Suprapubic skin (tissue), 4 donors: Measurements from ENCODE around the gene ZNF784. TPM values are rescaled to one million over a fixed set of nuclear protein-coding genes. Genes with fewer than 3 reads are reported as not detected.

ENCODE experiments used
- DNase-seq, 2 donors: peaks; one replicate each; pipeline ENCODE4 v3.0.0-alpha.2; 2019; ENCODE audit warnings: low spot score in 2 of 2
- H3K27ac ChIP-seq: fragments of 200-600 bp; sonication (generic); one replicate; pipeline ENCODE4 v1.5.1; 2019
- H3K27me3 ChIP-seq: fragments of 200-600 bp; sonication (generic); one replicate; pipeline ENCODE4 v1.5.1; 2019
- H3K36me3 ChIP-seq: fragments of 200-600 bp; sonication (generic); one replicate; pipeline ENCODE4 v1.5.1; 2019
- H3K4me1 ChIP-seq: fragments of 200-600 bp; sonication (generic); one replicate; pipeline ENCODE4 v1.5.1; 2019
- H3K4me3 ChIP-seq: fragments of 200-600 bp; sonication (generic); one replicate; pipeline ENCODE4 v1.5.1; 2019; ENCODE audit warnings: mild to moderate bottlenecking
- H3K9me3 ChIP-seq: fragments of 200-600 bp; sonication (generic); one replicate; pipeline ENCODE4 v1.5.1; 2019
- CTCF ChIP-seq, 2 donors: fragments of 200-600 bp in 1 of 2; fragments of 450-650 bp in 1 of 2; sonication (generic) in 1 of 2; IDR thresholded peaks; one replicate each; pipeline ENCODE4 v1.5.1; 2016 to 2019; ENCODE audit warnings: antibody characterized with exemption in 2 of 2, mild to moderate bottlenecking in 1 of 2, moderate library complexity in 1 of 2
- EP300 ChIP-seq: sonication (generic); formaldehyde crosslinking; IDR thresholded peaks from one replicate; pipeline ENCODE4 v1.6.1; 2017; ENCODE audit warnings: antibody characterized with exemption
- POLR2A ChIP-seq, 2 donors: fragments of 450-650 bp; IDR thresholded peaks; one replicate each; pipeline ENCODE4 v1.6.1; 2017; ENCODE audit warnings: antibody characterized with exemption in 2 of 2, mild to moderate bottlenecking in 2 of 2, moderate library complexity in 2 of 2
- POLR2AphosphoS5 ChIP-seq, 3 donors: sonication (generic); formaldehyde crosslinking; IDR thresholded peaks; one replicate each; pipeline ENCODE4 v1.6.1; 2017; ENCODE audit warnings: antibody characterized with exemption in 3 of 3
- WGBS: methylation state at CpG from one replicate; pipeline ENCODE4 v1.1.5; 2018; 5-methylcytosine and 5-hydroxymethylcytosine counted together
- total RNA-seq, 4 donors: library from RNA; depleted of rRNA; stranded (reverse); fragments of >200 nt; gene quantifications; one replicate each; pipeline ENCODE4 v1.1.0, GENCODE V29; 2016

ZNF784 gene
- total RNA-seq, 4 donors from 2014 or later, result 4.3 to 8.0 (median 6.5) TPM

DNA sequence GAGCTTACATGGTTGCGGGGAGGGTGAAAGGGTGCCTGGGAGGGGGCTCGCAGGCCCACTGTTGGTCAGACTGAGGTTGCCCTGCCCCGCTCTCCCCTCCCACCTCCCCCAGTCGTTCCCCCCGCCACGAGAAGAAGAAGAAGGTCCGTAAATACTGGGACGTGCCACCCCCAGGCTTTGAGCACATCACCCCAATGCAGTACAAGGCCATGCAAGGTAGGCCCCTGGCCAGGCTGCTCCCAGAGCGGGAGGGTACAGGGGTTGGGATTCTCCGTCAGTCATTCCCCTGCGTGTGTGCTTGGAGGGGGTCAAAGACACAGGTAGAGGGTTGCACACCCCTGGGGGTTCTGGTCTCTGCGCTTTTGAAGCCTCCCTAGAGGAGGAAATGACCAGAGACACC lies 36.0 kb upstream of the ZNF784 start:
- no peaks in the 10 kb centered on the region for H3K27me3 ChIP-seq
- 80% methylated on average over 10 of the region's 12 CpGs for WGBS

DNA sequence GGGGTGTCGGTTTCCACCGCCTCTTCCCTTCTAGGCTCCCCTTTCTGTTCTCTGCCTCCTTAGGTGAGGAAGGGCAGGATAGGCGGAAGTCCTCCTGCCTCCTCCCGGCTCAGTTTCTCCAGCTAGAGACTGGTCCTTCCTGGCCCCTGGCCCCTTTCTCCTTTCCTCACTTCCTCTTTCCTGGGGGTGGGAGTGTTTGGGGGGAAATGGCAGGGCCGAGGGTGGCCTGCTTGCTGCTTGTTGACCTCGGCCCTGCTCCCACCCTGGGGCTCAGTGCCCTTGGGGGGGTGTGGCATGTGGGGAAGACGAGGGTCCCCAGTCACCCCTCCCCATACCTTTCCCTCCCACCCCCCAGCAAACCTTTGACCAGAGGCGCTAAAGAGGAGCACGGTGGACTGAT lies 35.5 kb upstream of the ZNF784 start:
- H3K36me3 ChIP-seq, result peaks cover 59% of the 10 kb centered on the region
- WGBS, result 70% methylated on average over 9 of the region's 9 CpGs
- TF ChIP-seq POLR2AphosphoS5 (IDR thresholded peaks at IDR 0.05) (no peak), CTCF (IDR thresholded peaks at IDR 0.05) (no peak), POLR2A (IDR thresholded peaks at IDR 0.05) (no peak), EP300 (no peak)
- no peak overlapping the region for H3K27ac ChIP-seq
- H3K27me3 ChIP-seq, result no peaks in the 10 kb centered on the region
- peaks cover 50% of the 10 kb centered on the region for H3K4me1 ChIP-seq
- no peak for DNase-seq
- H3K9me3 ChIP-seq, result no peaks in the 10 kb centered on the region
- no peak overlapping the region for H3K4me3 ChIP-seq

More for the DNA sequence above, 36.0 kb upstream of the ZNF784 start:
- H3K36me3 ChIP-seq, result peaks cover 63% of the 10 kb centered on the region
- no peak overlapping the region for H3K27ac ChIP-seq
- DNase-seq, result no peak
- no peak overlapping the region for H3K4me3 ChIP-seq
- H3K9me3 ChIP-seq, result no peaks in the 10 kb centered on the region
- no peak for TF ChIP-seq POLR2AphosphoS5 (IDR thresholded peaks at IDR 0.05)
- TF ChIP-seq EP300, result no peak
- TF ChIP-seq CTCF (IDR thresholded peaks at IDR 0.05), result no peak
- TF ChIP-seq POLR2A (IDR thresholded peaks at IDR 0.05), result no peak
- H3K4me1 ChIP-seq, result peaks cover 50% of the 10 kb centered on the region

DNA sequence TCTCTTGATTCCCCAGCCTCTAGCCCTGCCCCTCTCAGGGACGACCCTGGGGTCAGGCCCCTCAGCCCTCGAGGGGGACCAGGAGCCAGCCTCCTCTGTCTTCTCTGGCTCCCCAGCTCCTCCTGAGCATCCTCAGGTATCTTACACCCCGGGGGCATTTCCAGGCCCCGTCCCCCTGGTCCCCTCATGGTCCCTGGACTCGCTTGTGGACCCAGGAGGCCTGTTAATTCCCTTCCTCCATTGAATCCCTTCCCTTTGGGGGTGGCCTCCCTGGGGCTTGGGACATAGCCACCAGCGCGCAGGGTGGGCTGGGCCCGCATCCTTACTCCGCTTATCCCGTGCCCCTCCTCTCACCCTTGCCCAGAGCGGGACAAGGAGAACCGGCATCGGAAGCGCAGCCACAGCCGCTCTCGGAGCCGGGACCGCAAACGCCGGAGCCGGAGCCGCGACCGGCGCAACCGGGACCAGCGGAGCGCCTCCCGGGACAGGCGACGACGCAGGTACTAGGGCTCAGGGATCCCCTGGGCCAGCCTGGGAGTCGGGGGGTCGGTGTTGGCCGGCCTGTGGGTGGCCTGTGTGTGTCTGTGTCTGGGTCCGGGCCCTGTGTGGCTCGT lies 34.6 kb upstream of the ZNF784 start:
- DNase-seq, result no peak
- WGBS, result 92% methylated on average over 23 of the region's 37 CpGs

GRCh38 chr19:55656988-55657747 lies 32.8 kb upstream of the ZNF784 start:
- no peak for TF ChIP-seq CTCF (IDR thresholded peaks at IDR 0.05)
- no peak for TF ChIP-seq POLR2A (IDR thresholded peaks at IDR 0.05)
- TF ChIP-seq EP300, result no peak
- TF ChIP-seq POLR2AphosphoS5 (IDR thresholded peaks at IDR 0.05), result no peak
- H3K9me3 ChIP-seq, result no peaks in the 10 kb centered on the region
- DNase-seq, result no peak
- no peaks in the 10 kb centered on the region for H3K27me3 ChIP-seq
- H3K27ac ChIP-seq, result no peak overlapping the region
- peaks cover 32% of the 10 kb centered on the region for H3K36me3 ChIP-seq
- peak overlapping the region; percentile 87 for H3K4me3 ChIP-seq
- 37% methylated on average over 17 of the region's 18 CpGs for WGBS
- peaks cover 59% of the 10 kb centered on the region for H3K4me1 ChIP-seq

More for the DNA sequence above, 34.6 kb upstream of the ZNF784 start:
- TF ChIP-seq POLR2A (IDR thresholded peaks at IDR 0.05) (no peak), EP300 (no peak), CTCF (IDR thresholded peaks at IDR 0.05) (no peak), POLR2AphosphoS5 (IDR thresholded peaks at IDR 0.05) (no peak)
- no peak overlapping the region for H3K4me3 ChIP-seq
- no peaks in the 10 kb centered on the region for H3K9me3 ChIP-seq
- no peak overlapping the region for H3K27ac ChIP-seq
- peaks cover 50% of the 10 kb centered on the region for H3K36me3 ChIP-seq
- H3K4me1 ChIP-seq, result peaks cover 50% of the 10 kb centered on the region
- H3K27me3 ChIP-seq, result no peaks in the 10 kb centered on the region

DNA sequence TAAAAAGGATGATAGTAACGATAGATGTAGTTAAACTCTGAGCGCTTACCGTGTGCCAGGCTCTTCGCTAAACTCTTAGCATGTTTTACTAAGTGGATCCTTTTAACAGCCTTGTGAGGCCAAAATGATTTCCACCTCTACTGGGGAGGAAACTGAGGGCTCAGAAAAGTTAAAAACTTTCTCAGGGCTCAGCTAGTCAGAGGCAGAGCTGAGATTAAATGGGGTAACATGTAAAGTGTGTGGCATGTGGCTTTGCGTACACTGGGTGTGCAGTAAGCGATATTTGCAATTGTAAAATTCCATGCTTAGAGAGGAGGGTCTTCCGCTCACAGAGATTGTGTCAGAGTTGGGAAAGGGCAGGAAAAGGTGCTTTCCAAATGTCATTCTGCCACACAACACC lies 32.2 kb upstream of the ZNF784 start:
- no peaks in the 10 kb centered on the region for H3K27me3 ChIP-seq
- WGBS, result 48% methylated on average over 7 of the region's 7 CpGs
- peak overlapping the region; percentile 87 for H3K4me3 ChIP-seq
- no peak overlapping the region for H3K27ac ChIP-seq
- H3K36me3 ChIP-seq, result peaks cover 26% of the 10 kb centered on the region
- H3K9me3 ChIP-seq, result no peaks in the 10 kb centered on the region
- no peak for DNase-seq
- TF ChIP-seq POLR2A (IDR thresholded peaks at IDR 0.05) (no peak), POLR2AphosphoS5 (IDR thresholded peaks at IDR 0.05) (no peak), EP300 (no peak), CTCF (IDR thresholded peaks at IDR 0.05) (no peak)
- H3K4me1 ChIP-seq, result peaks cover 59% of the 10 kb centered on the region
